Keratinocyte (primary cell): ENCODE data around the gene CLPSL1.

Experiments used
- EZH2 ChIP-seq: IDR thresholded peaks from one replicate; pipeline ENCODE4 v1.6.1; 2012; ENCODE audit warnings: inconsistent platforms, mild to moderate bottlenecking, low read length, moderate library complexity
- TF ChIP-seq, protein P1 (sequence below), 3 experiments: IDR thresholded peaks in 1 of 3; conservative IDR thresholded peaks in 1 of 3; optimal IDR thresholded peaks in 1 of 3; 2 replicates in 2 of 3; 3 replicates in 1 of 3; pipeline versions ENCODE3 to v1.5.1; 2011; ENCODE audit warnings: low read length in 3 of 3, mild to moderate bottlenecking in 3 of 3, moderate library complexity in 2 of 3, control low read depth in 1 of 3, inconsistent platforms in 1 of 3; ENCODE audit not compliant: insufficient read depth in 2 of 3; ENCODE audit errors: extremely low read depth in 1 of 3

DNA sequence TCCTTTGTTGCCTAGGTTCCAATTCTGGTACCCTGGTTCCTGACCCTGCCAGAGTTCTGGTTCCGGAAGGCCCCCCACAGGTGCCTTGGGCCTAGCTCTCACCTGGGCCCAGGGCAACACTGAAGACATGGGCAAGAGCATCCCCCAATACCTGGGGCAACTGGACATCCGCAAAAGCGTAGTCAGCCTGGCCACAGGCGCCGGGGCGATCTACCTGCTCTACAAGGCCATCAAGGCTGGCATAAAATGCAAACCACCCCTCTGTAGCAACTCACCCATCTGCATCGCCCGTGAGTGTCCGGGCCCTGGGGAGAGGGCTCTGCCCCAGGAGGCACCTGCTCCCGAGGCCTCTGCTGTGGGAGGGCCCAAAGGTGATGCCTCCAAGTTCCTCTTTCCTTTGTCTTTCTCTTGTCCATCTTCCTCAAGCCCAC, 43.8 kb upstream of the CLPSL1 start, which contains the start of gene ARMC12:
- TF ChIP-seq, protein P1, sequence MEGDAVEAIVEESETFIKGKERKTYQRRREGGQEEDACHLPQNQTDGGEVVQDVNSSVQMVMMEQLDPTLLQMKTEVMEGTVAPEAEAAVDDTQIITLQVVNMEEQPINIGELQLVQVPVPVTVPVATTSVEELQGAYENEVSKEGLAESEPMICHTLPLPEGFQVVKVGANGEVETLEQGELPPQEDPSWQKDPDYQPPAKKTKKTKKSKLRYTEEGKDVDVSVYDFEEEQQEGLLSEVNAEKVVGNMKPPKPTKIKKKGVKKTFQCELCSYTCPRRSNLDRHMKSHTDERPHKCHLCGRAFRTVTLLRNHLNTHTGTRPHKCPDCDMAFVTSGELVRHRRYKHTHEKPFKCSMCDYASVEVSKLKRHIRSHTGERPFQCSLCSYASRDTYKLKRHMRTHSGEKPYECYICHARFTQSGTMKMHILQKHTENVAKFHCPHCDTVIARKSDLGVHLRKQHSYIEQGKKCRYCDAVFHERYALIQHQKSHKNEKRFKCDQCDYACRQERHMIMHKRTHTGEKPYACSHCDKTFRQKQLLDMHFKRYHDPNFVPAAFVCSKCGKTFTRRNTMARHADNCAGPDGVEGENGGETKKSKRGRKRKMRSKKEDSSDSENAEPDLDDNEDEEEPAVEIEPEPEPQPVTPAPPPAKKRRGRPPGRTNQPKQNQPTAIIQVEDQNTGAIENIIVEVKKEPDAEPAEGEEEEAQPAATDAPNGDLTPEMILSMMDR (optimal IDR thresholded peaks at IDR 0.05 in 1 of 3, IDR thresholded peaks at IDR 0.05 in 1 of 3, conservative IDR thresholded peaks at IDR 0.05 in 1 of 3; ENCODE audit: extremely low read depth in 1 of 3, insufficient read depth in 2 of 3, low read length in 3 of 3) = no peak
- no peak for TF ChIP-seq EZH2
